ENCODE data around the gene SFN. TPM values are rescaled to one million over a fixed set of nuclear protein-coding genes. Genes with fewer than 3 reads are reported as not detected.
"Not testable (repeated sequence)": the region's sequence is repeated elsewhere in the genome, so short reads cannot be mapped to it uniquely, and the experiment has no call there.

SFN gene
- total RNA-seq, 2 donors from 2014 or later: 239 to 253 TPM

GRCh38 chr1:26861286-26861701 lies 1.7 kb upstream of the SFN start:
- no peaks in the 10 kb centered on the region for H3K4me1 ChIP-seq
- no peak for DNase-seq
- no peaks in the 10 kb centered on the region for H3K36me3 ChIP-seq
- no peak for TF ChIP-seq CTCF (IDR thresholded peaks at IDR 0.05)
- intact Hi-C loops (cut with DNase I): no loop called here
- no peak overlapping the region for H3K9ac ChIP-seq (ENCODE audit: low read depth in 2 of 2, low read length in 2 of 2)
- no peaks in the 10 kb centered on the region for H3K27me3 ChIP-seq
- H3K4me3 ChIP-seq: no peak overlapping the region
- no peaks in the 10 kb centered on the region for H3K9me3 ChIP-seq
- H3K27ac ChIP-seq: peak overlapping the region; percentile 56

- no peak for TF ChIP-seq CTCF (IDR thresholded peaks at IDR 0.05)
- no peak overlapping the region for H3K4me3 ChIP-seq
- no peaks in the 10 kb centered on the region for H3K4me1 ChIP-seq
- H3K9ac ChIP-seq (ENCODE audit: low read depth in 2 of 2, low read length in 2 of 2): peak overlapping the region in 1 of 2 donors; percentile 95
- no peaks in the 10 kb centered on the region for H3K36me3 ChIP-seq
- no peaks in the 10 kb centered on the region for H3K27me3 ChIP-seq
- peak overlapping the region; percentile 56 for H3K27ac ChIP-seq
- intact Hi-C loops (cut with DNase I): no loop called here
- peak; percentile 44 for DNase-seq
- H3K9me3 ChIP-seq: no peaks in the 10 kb centered on the region
Observed at GRCh38 chr1:26861889-26862378, 1.0 kb upstream of the SFN start.

GRCh38 chr1:26863685-26864077 lies 732 bp downstream of the SFN start:
- TF ChIP-seq CTCF (IDR thresholded peaks at IDR 0.05): no peak
- DNase-seq: no peak
- Histone ChIP-seq H3K9ac (ENCODE audit: low read depth in 2 of 2, low read length in 2 of 2) (peak overlapping the region; percentile 83 to 95), H3K36me3 (no peaks in the 10 kb centered on the region), H3K27ac (peak overlapping the region; percentile 100), H3K4me3 (peak overlapping the region; percentile 64), H3K4me1 (no peaks in the 10 kb centered on the region), H3K9me3 (no peaks in the 10 kb centered on the region), H3K27me3 (no peaks in the 10 kb centered on the region)
- intact Hi-C loops (cut with DNase I): no loop called here

- intact Hi-C loops (cut with DNase I): no loop called here
- Histone ChIP-seq H3K27ac (peak overlapping the region; percentile 100), H3K27me3 (no peaks in the 10 kb centered on the region), H3K9ac (ENCODE audit: low read depth in 2 of 2, low read length in 2 of 2) (peak overlapping the region; percentile 95 to 97), H3K36me3 (no peaks in the 10 kb centered on the region), H3K4me1 (no peaks in the 10 kb centered on the region), H3K4me3 (peak overlapping the region; percentile 64), H3K9me3 (no peaks in the 10 kb centered on the region)
- DNase-seq: peak; percentile 97
- no peak for TF ChIP-seq CTCF (IDR thresholded peaks at IDR 0.05)
Observed at GRCh38 chr1:26864610-26865480, 1.9 kb downstream of the SFN start.

GRCh38 chr1:26873097-26873496 lies 10.1 kb downstream of the SFN start:
- H3K9me3 ChIP-seq; H3K27me3 ChIP-seq; H3K4me1 ChIP-seq; H3K36me3 ChIP-seq; intact Hi-C loops (cut with DNase I); H3K27ac ChIP-seq; DNase-seq; H3K4me3 ChIP-seq; H3K9ac ChIP-seq (ENCODE audit: low read depth in 2 of 2, low read length in 2 of 2): not testable (repeated sequence)

- Histone ChIP-seq H3K27me3 (no peaks in the 10 kb centered on the region), H3K9me3 (no peaks in the 10 kb centered on the region), H3K27ac (no peak overlapping the region), H3K4me3 (no peak overlapping the region), H3K36me3 (no peaks in the 10 kb centered on the region), H3K4me1 (no peaks in the 10 kb centered on the region), H3K9ac (ENCODE audit: low read depth in 2 of 2, low read length in 2 of 2) (no peak overlapping the region)
- DNase-seq: no peak
- intact Hi-C loops (cut with DNase I): loop anchor here (5.0 kb wide), 2 partner anchors 63 to 273 kb away; no protein-coding TSS in a partner anchor
- no peak for TF ChIP-seq CTCF (IDR thresholded peaks at IDR 0.05)
Observed at GRCh38 chr1:26874896-26875295, 11.9 kb downstream of the SFN start.

Measured in colonic mucosa (tissue), 4 donors.